ENCODE measurements around the gene CTSK. TPM values are rescaled to one million over a fixed set of nuclear protein-coding genes. Genes with fewer than 3 reads are reported as not detected.

The CTSK gene
- total RNA-seq, 2 donors from 2014 or later: 7.5 to 9.4 TPM

DNA sequence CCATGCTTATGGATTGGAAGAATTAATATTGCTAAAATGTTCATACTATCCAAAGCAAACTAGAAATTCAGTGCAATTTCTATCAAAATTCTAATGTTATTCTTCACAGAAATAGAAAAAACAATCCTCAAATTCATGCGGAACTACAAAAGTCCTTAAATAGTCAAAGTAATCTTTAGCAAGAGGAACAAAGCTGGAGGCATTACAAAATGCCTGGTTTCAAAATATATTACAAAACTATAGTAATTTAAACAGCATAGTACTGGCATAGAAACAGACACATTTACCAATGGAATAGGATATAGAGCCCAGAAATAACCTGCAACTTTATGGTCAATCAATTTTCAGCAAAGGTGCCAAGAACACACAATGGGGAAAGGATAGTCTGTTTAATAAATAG lies 46.3 kb downstream of the CTSK start:
- Histone ChIP-seq H3K4me1 (no peaks in the 10 kb centered on the region), H3K27ac (no peak overlapping the region), H3K9me3 (no peaks in the 10 kb centered on the region), H3K27me3 (no peaks in the 10 kb centered on the region), H3K36me3 (no peaks in the 10 kb centered on the region), H3K4me3 (no peak overlapping the region)
- TF ChIP-seq, protein P1, sequence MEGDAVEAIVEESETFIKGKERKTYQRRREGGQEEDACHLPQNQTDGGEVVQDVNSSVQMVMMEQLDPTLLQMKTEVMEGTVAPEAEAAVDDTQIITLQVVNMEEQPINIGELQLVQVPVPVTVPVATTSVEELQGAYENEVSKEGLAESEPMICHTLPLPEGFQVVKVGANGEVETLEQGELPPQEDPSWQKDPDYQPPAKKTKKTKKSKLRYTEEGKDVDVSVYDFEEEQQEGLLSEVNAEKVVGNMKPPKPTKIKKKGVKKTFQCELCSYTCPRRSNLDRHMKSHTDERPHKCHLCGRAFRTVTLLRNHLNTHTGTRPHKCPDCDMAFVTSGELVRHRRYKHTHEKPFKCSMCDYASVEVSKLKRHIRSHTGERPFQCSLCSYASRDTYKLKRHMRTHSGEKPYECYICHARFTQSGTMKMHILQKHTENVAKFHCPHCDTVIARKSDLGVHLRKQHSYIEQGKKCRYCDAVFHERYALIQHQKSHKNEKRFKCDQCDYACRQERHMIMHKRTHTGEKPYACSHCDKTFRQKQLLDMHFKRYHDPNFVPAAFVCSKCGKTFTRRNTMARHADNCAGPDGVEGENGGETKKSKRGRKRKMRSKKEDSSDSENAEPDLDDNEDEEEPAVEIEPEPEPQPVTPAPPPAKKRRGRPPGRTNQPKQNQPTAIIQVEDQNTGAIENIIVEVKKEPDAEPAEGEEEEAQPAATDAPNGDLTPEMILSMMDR (IDR thresholded peaks at IDR 0.05): no peak
- no peak for DNase-seq (ENCODE audit: low spot score)

DNA sequence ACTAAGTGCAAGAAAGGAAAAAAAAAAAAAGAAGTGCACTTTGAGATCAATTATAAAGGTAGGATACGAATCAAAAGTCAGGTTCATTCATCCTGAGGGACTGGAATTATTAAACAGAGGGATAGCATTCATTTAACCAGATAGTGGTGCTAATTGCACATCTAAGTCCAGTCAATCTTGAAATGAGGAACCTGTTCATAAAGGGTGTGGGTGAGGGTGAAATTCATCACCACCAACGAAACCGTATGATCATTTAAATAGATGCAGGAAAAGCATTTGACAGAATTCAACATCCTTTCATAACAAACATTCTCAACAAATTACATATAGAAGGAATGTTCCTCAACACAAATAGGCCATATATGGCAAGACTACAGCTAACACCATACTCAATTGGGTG lies 48.0 kb downstream of the CTSK start:
- H3K4me1 ChIP-seq: no peaks in the 10 kb centered on the region
- H3K36me3 ChIP-seq: no peaks in the 10 kb centered on the region
- H3K27me3 ChIP-seq: no peaks in the 10 kb centered on the region
- H3K9me3 ChIP-seq: no peaks in the 10 kb centered on the region
- no peak overlapping the region for H3K27ac ChIP-seq
- DNase-seq (ENCODE audit: low spot score): no peak
- no peak overlapping the region for H3K4me3 ChIP-seq
- TF ChIP-seq, protein P1 (IDR thresholded peaks at IDR 0.05): no peak

DNA sequence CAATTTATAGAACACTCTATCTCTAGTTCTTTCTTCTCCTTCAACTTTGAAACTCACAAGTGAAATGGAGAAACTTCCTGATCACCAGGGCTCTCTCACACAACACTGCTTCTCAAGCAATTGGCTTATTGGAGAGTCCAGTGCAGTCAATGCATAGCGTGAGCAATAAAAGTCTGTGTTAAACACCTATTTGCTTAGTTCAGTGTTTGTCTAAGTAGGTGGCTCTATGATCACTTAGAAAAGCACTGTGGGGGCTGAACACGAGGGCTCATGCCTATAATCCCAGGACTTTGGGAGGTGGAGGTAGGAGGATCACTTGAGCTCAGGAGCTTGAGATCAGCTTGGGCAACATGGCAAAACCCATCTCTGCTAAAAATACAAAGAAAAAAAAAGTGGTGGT lies 54.6 kb downstream of the CTSK start:
- Histone ChIP-seq H3K4me1 (no peaks in the 10 kb centered on the region), H3K4me3 (no peak overlapping the region), H3K27me3 (no peaks in the 10 kb centered on the region), H3K36me3 (peaks cover 3% of the 10 kb centered on the region), H3K27ac (no peak overlapping the region), H3K9me3 (no peaks in the 10 kb centered on the region)
- TF ChIP-seq, protein P1 (IDR thresholded peaks at IDR 0.05): no peak
- DNase-seq (ENCODE audit: low spot score): no peak

DNA sequence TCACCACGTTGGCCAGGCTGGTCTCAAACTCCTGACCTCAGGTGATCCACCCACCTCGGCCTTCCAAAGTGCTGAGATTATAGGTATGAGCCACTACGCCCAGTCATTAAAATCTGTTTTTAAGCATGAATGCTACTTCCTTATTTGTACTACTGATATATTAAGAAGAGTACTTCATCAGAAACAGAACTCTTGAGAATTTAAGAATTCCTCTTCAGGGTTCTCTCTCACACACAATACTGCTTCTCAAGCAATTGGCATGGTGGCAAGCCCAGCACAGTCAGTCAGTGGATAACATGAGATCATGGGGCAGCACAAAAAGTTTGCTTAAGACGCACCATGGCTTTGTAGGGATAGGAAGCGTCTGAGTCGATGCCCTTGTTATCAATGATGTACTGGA lies 56.6 kb downstream of the CTSK start:
- Histone ChIP-seq H3K4me1 (no peaks in the 10 kb centered on the region), H3K4me3 (no peak overlapping the region), H3K9me3 (no peaks in the 10 kb centered on the region), H3K36me3 (peaks cover 3% of the 10 kb centered on the region), H3K27ac (no peak overlapping the region), H3K27me3 (no peaks in the 10 kb centered on the region)
- TF ChIP-seq, protein P1 (IDR thresholded peaks at IDR 0.05): no peak
- no peak for DNase-seq (ENCODE audit: low spot score)

DNA sequence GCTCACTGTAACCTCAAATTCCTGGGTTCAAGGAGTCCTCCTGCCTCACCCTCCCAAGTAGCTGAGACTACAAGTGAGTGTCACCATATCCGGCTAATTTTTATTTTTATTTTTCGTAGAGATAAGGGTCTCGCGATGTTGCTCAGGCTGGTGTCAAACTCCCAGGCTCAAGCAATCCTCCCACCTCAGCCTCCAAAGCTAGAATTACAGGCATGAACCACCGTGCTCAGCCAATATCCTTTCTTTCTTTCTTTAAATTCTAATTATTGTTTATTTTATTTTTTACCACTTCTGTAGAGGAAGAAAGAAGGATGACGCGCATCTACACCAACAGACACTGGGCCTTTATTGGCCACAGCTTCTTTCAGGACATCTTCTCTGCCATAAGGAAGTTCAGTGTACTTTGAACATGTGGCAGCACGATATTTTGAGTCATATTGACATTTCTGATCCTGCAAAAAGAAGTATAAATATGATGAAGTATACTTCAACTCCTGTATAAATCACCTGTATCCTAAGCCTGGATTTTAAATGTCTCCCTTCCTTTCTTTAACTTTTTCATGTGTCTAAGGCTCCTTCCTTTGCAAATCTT lies 58.2 kb downstream of the CTSK start:
- DNase-seq (ENCODE audit: low spot score): no peak
- H3K4me3 ChIP-seq: no peak overlapping the region
- H3K27ac ChIP-seq: no peak overlapping the region
- no peaks in the 10 kb centered on the region for H3K9me3 ChIP-seq
- no peaks in the 10 kb centered on the region for H3K4me1 ChIP-seq
- H3K36me3 ChIP-seq: peaks cover 3% of the 10 kb centered on the region
- TF ChIP-seq, protein P1 (IDR thresholded peaks at IDR 0.05): no peak
- H3K27me3 ChIP-seq: no peaks in the 10 kb centered on the region

Data from right atrium auricular region (tissue), 2 donors.